GM23338 (cell line): ENCODE measurements around the gene ZBTB2. TPM values are rescaled to one million over a fixed set of nuclear protein-coding genes. Genes with fewer than 3 reads are reported as not detected.

ENCODE experiments used
- ATAC-seq: fragments of 200-7000 bp; cut with Tn5 transposase; 3 replicates; pipeline ENCODE4 v1.9.1; 2020
- DNase-seq: peaks from one replicate; pipeline ENCODE4 v3.0.0-alpha.2; 2015; ENCODE audit warnings: low spot score
- H2AFZ ChIP-seq: fragments of 200-600 bp; sonication (generic); 2 replicates; pipeline ENCODE4 v1.8.0; 2016; ENCODE audit warnings: antibody characterized with exemption, mild to moderate bottlenecking, moderate library complexity
- H3F3A ChIP-seq: fragments of 200-600 bp; sonication (generic); replicated peaks from 2 replicates; pipeline ENCODE4 v1.8.0; 2017; ENCODE audit warnings: antibody characterized with exemption, mixed run types, low read depth
- H3K27ac ChIP-seq: fragments of 200-600 bp; sonication (generic); 2 replicates; pipeline ENCODE4 v1.6.1; 2016; ENCODE audit warnings: low read depth
- H3K27me3 ChIP-seq: fragments of 200-600 bp; sonication (generic); 2 replicates; pipeline ENCODE4 v1.8.0; 2016; ENCODE audit warnings: mild to moderate bottlenecking, mixed run types, moderate library complexity; ENCODE audit not compliant: insufficient read depth
- H3K36me3 ChIP-seq: fragments of 200-600 bp; sonication (generic); 2 replicates; pipeline ENCODE4 v1.8.0; 2016; ENCODE audit warnings: mild to moderate bottlenecking; ENCODE audit not compliant: insufficient read depth
- H3K4me1 ChIP-seq: fragments of 200-600 bp; sonication (generic); 2 replicates; pipeline ENCODE4 v1.8.0; 2016; ENCODE audit warnings: mild to moderate bottlenecking, moderate library complexity; ENCODE audit not compliant: insufficient read depth
- H3K4me2 ChIP-seq: fragments of 200-600 bp; sonication (generic); 2 replicates; pipeline ENCODE4 v1.7.1; 2017; ENCODE audit warnings: mixed run types
- H3K4me3 ChIP-seq: fragments of 200-600 bp; sonication (generic); 2 replicates; pipeline ENCODE4 v1.6.1; 2016; ENCODE audit warnings: mixed run types
- H3K79me2 ChIP-seq: fragments of 200-600 bp; sonication (generic); replicated peaks from 2 replicates; pipeline ENCODE4 v1.8.0; 2017; ENCODE audit warnings: mild to moderate bottlenecking; ENCODE audit not compliant: insufficient read depth
- H3K9me2 ChIP-seq: fragments of 200-600 bp; sonication (generic); 2 replicates; pipeline ENCODE4 v1.8.0; 2017; ENCODE audit not compliant: insufficient read depth
- H4K20me1 ChIP-seq: fragments of 200-600 bp; sonication (generic); replicated peaks from 2 replicates; pipeline ENCODE4 v1.8.0; 2017; ENCODE audit warnings: mild to moderate bottlenecking; ENCODE audit not compliant: insufficient read depth
- H3K27ac Mint-ChIP-seq: 2 replicates; pipeline ENCODE4 v1.8.0; 2020; ENCODE audit warnings: inconsistent platforms, mild to moderate bottlenecking, moderate library complexity, mixed read lengths
- H3K27me3 Mint-ChIP-seq: 3 replicates; pipeline ENCODE4 v1.8.0; 2022; ENCODE audit warnings: low read depth, mild to moderate bottlenecking, moderate library complexity, mixed read lengths, inconsistent platforms; ENCODE audit not compliant: insufficient read depth, poor library complexity
- H3K36me3 Mint-ChIP-seq: 3 replicates; pipeline ENCODE4 v1.8.0; 2021; ENCODE audit warnings: low read depth, mild to moderate bottlenecking, inconsistent platforms, moderate library complexity, mixed read lengths
- H3K4me1 Mint-ChIP-seq: 3 replicates; pipeline ENCODE4 v1.8.0; 2020; ENCODE audit warnings: mild to moderate bottlenecking, inconsistent platforms, mixed read lengths
- H3K4me3 Mint-ChIP-seq: 3 replicates; pipeline ENCODE4 v1.8.0; 2021; ENCODE audit warnings: moderate library complexity, mild to moderate bottlenecking, inconsistent platforms, mixed read lengths
- H3K9me3 Mint-ChIP-seq: 3 replicates; pipeline ENCODE4 v1.8.0; 2020; ENCODE audit warnings: moderate library complexity, mild to moderate bottlenecking, inconsistent platforms, mixed read lengths
- CREB1 ChIP-seq: fragments of 250-450 bp; sonication (Bioruptor Pico); IDR thresholded peaks from 2 replicates; pipeline ENCODE4 v1.5.0; 2020; ENCODE audit warnings: low read depth, mild to moderate bottlenecking, moderate library complexity
- EZH2 ChIP-seq: fragments of 200-600 bp; sonication (generic); IDR thresholded peaks from one replicate; pipeline ENCODE4 v1.8.0; 2017; ENCODE audit warnings: antibody characterized with exemption, mild to moderate bottlenecking, low read depth; ENCODE audit not compliant: unreplicated experiment
- EZH2phosphoT487 ChIP-seq: fragments of 200-600 bp; sonication (generic); IDR thresholded peaks from one replicate; pipeline ENCODE4 v1.8.1; 2018; ENCODE audit warnings: antibody characterized with exemption; ENCODE audit not compliant: unreplicated experiment
- JUNB ChIP-seq: IDR thresholded peaks from one replicate; pipeline ENCODE4 v1.6.1; 2016; ENCODE audit warnings: antibody characterized with exemption; ENCODE audit not compliant: unreplicated experiment
- NANOG ChIP-seq: IDR thresholded peaks from 2 replicates; pipeline ENCODE4 v1.6.1; 2016; ENCODE audit warnings: antibody characterized with exemption, borderline replicate concordance
- POLR2AphosphoS5 ChIP-seq: IDR thresholded peaks from 2 replicates; pipeline ENCODE4 v1.6.1; 2016; ENCODE audit warnings: antibody characterized with exemption, low read depth
- STAT1 ChIP-seq: IDR thresholded peaks from one replicate; pipeline ENCODE4 v1.6.1; 2016; ENCODE audit warnings: antibody characterized with exemption; ENCODE audit not compliant: unreplicated experiment
- ZNF114 ChIP-seq: fragments of 250-450 bp; sonication (Bioruptor Pico); IDR thresholded peaks from 2 replicates; pipeline ENCODE4 v1.5.0; 2020; ENCODE audit warnings: mild to moderate bottlenecking, moderate library complexity
- ZNF331 ChIP-seq: fragments of 250-450 bp; sonication (Bioruptor Pico); IDR thresholded peaks from 2 replicates; pipeline ENCODE4 v1.5.0; 2020; ENCODE audit warnings: low read depth, mild to moderate bottlenecking, moderate library complexity
- polyA plus RNA-seq: library from polyadenylated mRNA; unstranded; fragments of >200 nt; fragmentation: Nextera tagmentation; extraction: Ambion mirVana; gene quantifications from 2 replicates; pipeline ENCODE4 v1.2.1, GENCODE V29; 2016
- total RNA-seq: library from RNA; depleted of rRNA; stranded (reverse); fragments of >200 nt; shearing (Covaris generic); gene quantifications from 2 replicates; pipeline ENCODE4 v1.2.3, GENCODE V29; 2014
- TF ChIP-seq, protein P1 (sequence below): IDR thresholded peaks from 2 replicates; pipeline ENCODE4 v1.6.1; 2016; ENCODE audit warnings: antibody characterized with exemption
- TF ChIP-seq, protein P2 (sequence below): fragments of 250-450 bp; sonication (Bioruptor Pico); IDR thresholded peaks from 2 replicates; pipeline ENCODE4 v1.5.0; 2020; ENCODE audit warnings: mild to moderate bottlenecking, moderate library complexity
- TF ChIP-seq, protein P3 (sequence below): IDR thresholded peaks from one replicate; pipeline ENCODE4 v1.6.1; 2018; ENCODE audit warnings: antibody characterized with exemption; ENCODE audit not compliant: unreplicated experiment
- TF ChIP-seq, protein P4 (sequence below), 2 experiments: fragments of 200-600 bp in 1 of 2; sonication (generic) in 1 of 2; conservative IDR thresholded peaks; 2 replicates each; pipeline versions ENCODE4 v1.5.1 to v1.6.1; 2016 to 2017; ENCODE audit warnings: antibody characterized with exemption in 2 of 2, low read depth in 2 of 2, mild to moderate bottlenecking in 2 of 2, moderate library complexity in 1 of 2

The ZBTB2 gene
- total and polyA plus RNA-seq, 2 experiments from 2014 or later: 11.4 to 21.9 TPM

DNA sequence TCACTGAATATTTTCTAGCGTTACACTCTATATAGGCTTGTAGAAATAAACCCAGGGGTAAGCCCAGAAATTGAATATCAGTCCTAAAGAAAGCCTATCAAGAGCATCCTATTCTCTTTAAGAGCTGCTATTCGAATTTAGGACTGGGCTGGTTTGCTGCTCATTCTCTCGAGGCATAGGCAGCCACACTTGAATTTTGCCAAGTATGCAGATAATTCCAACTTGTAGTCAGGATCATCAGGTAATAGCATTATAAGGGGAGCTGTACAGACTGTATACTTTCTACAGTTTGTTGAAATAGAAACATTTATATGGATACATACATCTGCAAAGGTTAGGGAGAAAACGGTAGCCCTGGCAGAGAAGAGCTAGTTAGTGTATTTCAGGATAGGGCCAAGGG lies 2.1 kb upstream of the ZBTB2 start:
- no peak for TF ChIP-seq CREB1 (CRISPR knock-in tag)
- TF ChIP-seq, protein P1, sequence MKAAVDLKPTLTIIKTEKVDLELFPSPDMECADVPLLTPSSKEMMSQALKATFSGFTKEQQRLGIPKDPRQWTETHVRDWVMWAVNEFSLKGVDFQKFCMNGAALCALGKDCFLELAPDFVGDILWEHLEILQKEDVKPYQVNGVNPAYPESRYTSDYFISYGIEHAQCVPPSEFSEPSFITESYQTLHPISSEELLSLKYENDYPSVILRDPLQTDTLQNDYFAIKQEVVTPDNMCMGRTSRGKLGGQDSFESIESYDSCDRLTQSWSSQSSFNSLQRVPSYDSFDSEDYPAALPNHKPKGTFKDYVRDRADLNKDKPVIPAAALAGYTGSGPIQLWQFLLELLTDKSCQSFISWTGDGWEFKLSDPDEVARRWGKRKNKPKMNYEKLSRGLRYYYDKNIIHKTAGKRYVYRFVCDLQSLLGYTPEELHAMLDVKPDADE: no peak
- TF ChIP-seq JUNB: no peak
- TF ChIP-seq, protein P2, sequence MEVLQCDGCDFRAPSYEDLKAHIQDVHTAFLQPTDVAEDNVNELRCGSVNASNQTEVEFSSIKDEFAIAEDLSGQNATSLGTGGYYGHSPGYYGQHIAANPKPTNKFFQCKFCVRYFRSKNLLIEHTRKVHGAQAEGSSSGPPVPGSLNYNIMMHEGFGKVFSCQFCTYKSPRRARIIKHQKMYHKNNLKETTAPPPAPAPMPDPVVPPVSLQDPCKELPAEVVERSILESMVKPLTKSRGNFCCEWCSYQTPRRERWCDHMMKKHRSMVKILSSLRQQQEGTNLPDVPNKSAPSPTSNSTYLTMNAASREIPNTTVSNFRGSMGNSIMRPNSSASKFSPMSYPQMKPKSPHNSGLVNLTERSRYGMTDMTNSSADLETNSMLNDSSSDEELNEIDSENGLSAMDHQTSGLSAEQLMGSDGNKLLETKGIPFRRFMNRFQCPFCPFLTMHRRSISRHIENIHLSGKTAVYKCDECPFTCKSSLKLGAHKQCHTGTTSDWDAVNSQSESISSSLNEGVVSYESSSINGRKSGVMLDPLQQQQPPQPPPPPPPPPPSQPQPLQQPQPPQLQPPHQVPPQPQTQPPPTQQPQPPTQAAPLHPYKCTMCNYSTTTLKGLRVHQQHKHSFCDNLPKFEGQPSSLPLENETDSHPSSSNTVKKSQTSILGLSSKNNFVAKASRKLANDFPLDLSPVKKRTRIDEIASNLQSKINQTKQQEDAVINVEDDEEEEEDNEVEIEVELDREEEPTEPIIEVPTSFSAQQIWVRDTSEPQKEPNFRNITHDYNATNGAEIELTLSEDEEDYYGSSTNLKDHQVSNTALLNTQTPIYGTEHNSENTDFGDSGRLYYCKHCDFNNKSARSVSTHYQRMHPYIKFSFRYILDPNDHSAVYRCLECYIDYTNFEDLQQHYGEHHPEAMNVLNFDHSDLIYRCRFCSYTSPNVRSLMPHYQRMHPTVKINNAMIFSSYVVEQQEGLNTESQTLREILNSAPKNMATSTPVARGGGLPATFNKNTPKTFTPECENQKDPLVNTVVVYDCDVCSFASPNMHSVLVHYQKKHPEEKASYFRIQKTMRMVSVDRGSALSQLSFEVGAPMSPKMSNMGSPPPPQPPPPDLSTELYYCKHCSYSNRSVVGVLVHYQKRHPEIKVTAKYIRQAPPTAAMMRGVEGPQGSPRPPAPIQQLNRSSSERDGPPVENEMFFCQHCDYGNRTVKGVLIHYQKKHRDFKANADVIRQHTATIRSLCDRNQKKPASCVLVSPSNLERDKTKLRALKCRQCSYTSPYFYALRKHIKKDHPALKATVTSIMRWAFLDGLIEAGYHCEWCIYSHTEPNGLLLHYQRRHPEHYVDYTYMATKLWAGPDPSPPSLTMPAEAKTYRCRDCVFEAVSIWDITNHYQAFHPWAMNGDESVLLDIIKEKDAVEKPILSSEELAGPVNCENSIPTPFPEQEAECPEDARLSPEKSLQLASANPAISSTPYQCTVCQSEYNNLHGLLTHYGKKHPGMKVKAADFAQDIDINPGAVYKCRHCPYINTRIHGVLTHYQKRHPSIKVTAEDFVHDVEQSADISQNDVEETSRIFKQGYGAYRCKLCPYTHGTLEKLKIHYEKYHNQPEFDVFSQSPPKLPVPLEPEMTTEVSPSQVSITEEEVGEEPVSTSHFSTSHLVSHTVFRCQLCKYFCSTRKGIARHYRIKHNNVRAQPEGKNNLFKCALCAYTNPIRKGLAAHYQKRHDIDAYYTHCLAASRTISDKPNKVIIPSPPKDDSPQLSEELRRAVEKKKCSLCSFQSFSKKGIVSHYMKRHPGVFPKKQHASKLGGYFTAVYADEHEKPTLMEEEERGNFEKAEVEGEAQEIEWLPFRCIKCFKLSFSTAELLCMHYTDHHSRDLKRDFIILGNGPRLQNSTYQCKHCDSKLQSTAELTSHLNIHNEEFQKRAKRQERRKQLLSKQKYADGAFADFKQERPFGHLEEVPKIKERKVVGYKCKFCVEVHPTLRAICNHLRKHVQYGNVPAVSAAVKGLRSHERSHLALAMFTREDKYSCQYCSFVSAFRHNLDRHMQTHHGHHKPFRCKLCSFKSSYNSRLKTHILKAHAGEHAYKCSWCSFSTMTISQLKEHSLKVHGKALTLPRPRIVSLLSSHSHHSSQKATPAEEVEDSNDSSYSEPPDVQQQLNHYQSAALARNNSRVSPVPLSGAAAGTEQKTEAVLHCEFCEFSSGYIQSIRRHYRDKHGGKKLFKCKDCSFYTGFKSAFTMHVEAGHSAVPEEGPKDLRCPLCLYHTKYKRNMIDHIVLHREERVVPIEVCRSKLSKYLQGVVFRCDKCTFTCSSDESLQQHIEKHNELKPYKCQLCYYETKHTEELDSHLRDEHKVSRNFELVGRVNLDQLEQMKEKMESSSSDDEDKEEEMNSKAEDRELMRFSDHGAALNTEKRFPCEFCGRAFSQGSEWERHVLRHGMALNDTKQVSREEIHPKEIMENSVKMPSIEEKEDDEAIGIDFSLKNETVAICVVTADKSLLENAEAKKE (CRISPR knock-in tag): no peak
- no peak for TF ChIP-seq STAT1
- TF ChIP-seq POLR2AphosphoS5: no peak
- TF ChIP-seq NANOG: no peak
- no peak for TF ChIP-seq EZH2
- TF ChIP-seq, protein P3, sequence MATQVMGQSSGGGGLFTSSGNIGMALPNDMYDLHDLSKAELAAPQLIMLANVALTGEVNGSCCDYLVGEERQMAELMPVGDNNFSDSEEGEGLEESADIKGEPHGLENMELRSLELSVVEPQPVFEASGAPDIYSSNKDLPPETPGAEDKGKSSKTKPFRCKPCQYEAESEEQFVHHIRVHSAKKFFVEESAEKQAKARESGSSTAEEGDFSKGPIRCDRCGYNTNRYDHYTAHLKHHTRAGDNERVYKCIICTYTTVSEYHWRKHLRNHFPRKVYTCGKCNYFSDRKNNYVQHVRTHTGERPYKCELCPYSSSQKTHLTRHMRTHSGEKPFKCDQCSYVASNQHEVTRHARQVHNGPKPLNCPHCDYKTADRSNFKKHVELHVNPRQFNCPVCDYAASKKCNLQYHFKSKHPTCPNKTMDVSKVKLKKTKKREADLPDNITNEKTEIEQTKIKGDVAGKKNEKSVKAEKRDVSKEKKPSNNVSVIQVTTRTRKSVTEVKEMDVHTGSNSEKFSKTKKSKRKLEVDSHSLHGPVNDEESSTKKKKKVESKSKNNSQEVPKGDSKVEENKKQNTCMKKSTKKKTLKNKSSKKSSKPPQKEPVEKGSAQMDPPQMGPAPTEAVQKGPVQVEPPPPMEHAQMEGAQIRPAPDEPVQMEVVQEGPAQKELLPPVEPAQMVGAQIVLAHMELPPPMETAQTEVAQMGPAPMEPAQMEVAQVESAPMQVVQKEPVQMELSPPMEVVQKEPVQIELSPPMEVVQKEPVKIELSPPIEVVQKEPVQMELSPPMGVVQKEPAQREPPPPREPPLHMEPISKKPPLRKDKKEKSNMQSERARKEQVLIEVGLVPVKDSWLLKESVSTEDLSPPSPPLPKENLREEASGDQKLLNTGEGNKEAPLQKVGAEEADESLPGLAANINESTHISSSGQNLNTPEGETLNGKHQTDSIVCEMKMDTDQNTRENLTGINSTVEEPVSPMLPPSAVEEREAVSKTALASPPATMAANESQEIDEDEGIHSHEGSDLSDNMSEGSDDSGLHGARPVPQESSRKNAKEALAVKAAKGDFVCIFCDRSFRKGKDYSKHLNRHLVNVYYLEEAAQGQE: no peak
- no peak for TF ChIP-seq ZNF331 (CRISPR knock-in tag)
- TF ChIP-seq ZNF114 (CRISPR knock-in tag): no peak
- TF ChIP-seq, protein P4, sequence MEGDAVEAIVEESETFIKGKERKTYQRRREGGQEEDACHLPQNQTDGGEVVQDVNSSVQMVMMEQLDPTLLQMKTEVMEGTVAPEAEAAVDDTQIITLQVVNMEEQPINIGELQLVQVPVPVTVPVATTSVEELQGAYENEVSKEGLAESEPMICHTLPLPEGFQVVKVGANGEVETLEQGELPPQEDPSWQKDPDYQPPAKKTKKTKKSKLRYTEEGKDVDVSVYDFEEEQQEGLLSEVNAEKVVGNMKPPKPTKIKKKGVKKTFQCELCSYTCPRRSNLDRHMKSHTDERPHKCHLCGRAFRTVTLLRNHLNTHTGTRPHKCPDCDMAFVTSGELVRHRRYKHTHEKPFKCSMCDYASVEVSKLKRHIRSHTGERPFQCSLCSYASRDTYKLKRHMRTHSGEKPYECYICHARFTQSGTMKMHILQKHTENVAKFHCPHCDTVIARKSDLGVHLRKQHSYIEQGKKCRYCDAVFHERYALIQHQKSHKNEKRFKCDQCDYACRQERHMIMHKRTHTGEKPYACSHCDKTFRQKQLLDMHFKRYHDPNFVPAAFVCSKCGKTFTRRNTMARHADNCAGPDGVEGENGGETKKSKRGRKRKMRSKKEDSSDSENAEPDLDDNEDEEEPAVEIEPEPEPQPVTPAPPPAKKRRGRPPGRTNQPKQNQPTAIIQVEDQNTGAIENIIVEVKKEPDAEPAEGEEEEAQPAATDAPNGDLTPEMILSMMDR (conservative IDR thresholded peaks at IDR 0.05; ENCODE audit: low read depth in 2 of 2): no peak
- TF ChIP-seq EZH2phosphoT487: no peak
- H3K27ac ChIP-seq: no peak overlapping the region
- ATAC-seq (no peak), DNase-seq (no peak)
- peaks cover 27% of the 10 kb centered on the region for H3K4me1 Mint-ChIP-seq
- H3K79me2 ChIP-seq: peaks cover 76% of the 10 kb centered on the region
- H3K4me3 ChIP-seq: peak overlapping the region; percentile 91; the same call in 1 of the 2 replicates
- H3K36me3 ChIP-seq: no peaks in the 10 kb centered on the region
- peaks cover 11% of the 10 kb centered on the region for H3F3A ChIP-seq
- H3K4me1 ChIP-seq: peaks cover 23% of the 10 kb centered on the region
- H3K27ac Mint-ChIP-seq: no peak overlapping the region
- peaks cover 11% of the 10 kb centered on the region for H3K27me3 Mint-ChIP-seq
- no peak overlapping the region for H2AFZ ChIP-seq
- peak overlapping the region; percentile 91 for H3K4me2 ChIP-seq
- H3K36me3 Mint-ChIP-seq: peaks cover 37% of the 10 kb centered on the region
- H3K4me3 Mint-ChIP-seq: peak overlapping the region; percentile 97
- peaks cover 3% of the 10 kb centered on the region; the same call in 1 of the 2 replicates for H3K9me2 ChIP-seq
- peaks cover 40% of the 10 kb centered on the region for H4K20me1 ChIP-seq
- no peaks in the 10 kb centered on the region; the same call in 2 of the 3 replicates for H3K9me3 Mint-ChIP-seq
- H3K27me3 ChIP-seq: no peaks in the 10 kb centered on the region
